ENCODE results near the gene CFAP299.
"Not testable (repeated sequence)": the region's sequence is repeated elsewhere in the genome, so short reads cannot be mapped to it uniquely, and the experiment has no call there.

- not testable (repeated sequence) for TF ChIP-seq CTCF, POLR2AphosphoS5, POLR2A (IDR thresholded peaks at IDR 0.05)
Measured at GRCh38 chr4:80793660-80794059, 458.1 kb downstream of the CFAP299 start.
